HL-60 (cell line): Measurements from ENCODE around the gene ESPL1.

ENCODE experiments used
- DNase-seq, 2 experiments: peaks; one replicate each; pipeline ENCODE4 v3.0.0-alpha.2; 2010 to 2020; ENCODE audit warnings: low read depth in 1 of 2, low spot score in 1 of 2
- H3K27ac ChIP-seq: fragments of 250-450 bp; sonication (Bioruptor Pico); replicated peaks from 2 replicates; pipeline ENCODE4 v1.5.1; 2020; ENCODE audit warnings: mild to moderate bottlenecking, moderate library complexity
- H3K27me3 ChIP-seq: fragments of 250-450 bp; sonication (Bioruptor Pico); 2 replicates; pipeline ENCODE4 v1.5.1; 2021; ENCODE audit warnings: mild to moderate bottlenecking, moderate library complexity; ENCODE audit not compliant: insufficient read depth, poor library complexity, severe bottlenecking
- H3K4me3 ChIP-seq: replicated peaks from 2 replicates; pipeline ENCODE4 v1.5.1; 2011; ENCODE audit warnings: mild to moderate bottlenecking, control low read depth, low read length; ENCODE audit not compliant: insufficient read depth
- GABPA ChIP-seq: IDR thresholded peaks from 2 replicates; pipeline ENCODE4 v1.6.1; 2012; ENCODE audit warnings: low read depth
- POLR2AphosphoS5 ChIP-seq: IDR thresholded peaks from 2 replicates; pipeline ENCODE4 v1.6.1; 2012; ENCODE audit warnings: low read depth
- REST ChIP-seq: IDR thresholded peaks from 2 replicates; pipeline ENCODE4 v1.6.1; 2012; ENCODE audit warnings: low read depth; ENCODE audit not compliant: insufficient replicate concordance
- SPI1 ChIP-seq: IDR thresholded peaks from 2 replicates; pipeline ENCODE4 v1.6.1; 2012; ENCODE audit warnings: low read depth, mild to moderate bottlenecking, borderline replicate concordance
- TF ChIP-seq, protein P1 (sequence below): IDR thresholded peaks from one replicate; pipeline ENCODE4 v1.5.1; 2011; ENCODE audit warnings: low read length, control low read depth, inconsistent platforms; ENCODE audit not compliant: insufficient read depth

The ESPL1 gene

GRCh38 chr12:53251477-53252348, 16.4 kb upstream of the ESPL1 start:
- DNase-seq = peak; percentile 72 to 77
- Histone ChIP-seq H3K27ac (peak overlapping the region; percentile 83), H3K27me3 (no peaks in the 10 kb centered on the region), H3K4me3 (peak overlapping the region; percentile 94)
- peak; percentile 64 for TF ChIP-seq POLR2AphosphoS5
- no peak for TF ChIP-seq GABPA
- TF ChIP-seq, protein P1, sequence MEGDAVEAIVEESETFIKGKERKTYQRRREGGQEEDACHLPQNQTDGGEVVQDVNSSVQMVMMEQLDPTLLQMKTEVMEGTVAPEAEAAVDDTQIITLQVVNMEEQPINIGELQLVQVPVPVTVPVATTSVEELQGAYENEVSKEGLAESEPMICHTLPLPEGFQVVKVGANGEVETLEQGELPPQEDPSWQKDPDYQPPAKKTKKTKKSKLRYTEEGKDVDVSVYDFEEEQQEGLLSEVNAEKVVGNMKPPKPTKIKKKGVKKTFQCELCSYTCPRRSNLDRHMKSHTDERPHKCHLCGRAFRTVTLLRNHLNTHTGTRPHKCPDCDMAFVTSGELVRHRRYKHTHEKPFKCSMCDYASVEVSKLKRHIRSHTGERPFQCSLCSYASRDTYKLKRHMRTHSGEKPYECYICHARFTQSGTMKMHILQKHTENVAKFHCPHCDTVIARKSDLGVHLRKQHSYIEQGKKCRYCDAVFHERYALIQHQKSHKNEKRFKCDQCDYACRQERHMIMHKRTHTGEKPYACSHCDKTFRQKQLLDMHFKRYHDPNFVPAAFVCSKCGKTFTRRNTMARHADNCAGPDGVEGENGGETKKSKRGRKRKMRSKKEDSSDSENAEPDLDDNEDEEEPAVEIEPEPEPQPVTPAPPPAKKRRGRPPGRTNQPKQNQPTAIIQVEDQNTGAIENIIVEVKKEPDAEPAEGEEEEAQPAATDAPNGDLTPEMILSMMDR = peak; percentile 15

- Histone ChIP-seq H3K27me3 (no peaks in the 10 kb centered on the region), H3K27ac (peak overlapping the region; percentile 83), H3K4me3 (peak overlapping the region; percentile 94)
- no peak for DNase-seq
- TF ChIP-seq GABPA = no peak
- no peak for TF ChIP-seq REST
- TF ChIP-seq SPI1 = no peak
- TF ChIP-seq, protein P1 = no peak
- no peak for TF ChIP-seq POLR2AphosphoS5
These were observed 15.7 kb upstream of the ESPL1 start for GRCh38 chr12:53252349-53252916.

DNA sequence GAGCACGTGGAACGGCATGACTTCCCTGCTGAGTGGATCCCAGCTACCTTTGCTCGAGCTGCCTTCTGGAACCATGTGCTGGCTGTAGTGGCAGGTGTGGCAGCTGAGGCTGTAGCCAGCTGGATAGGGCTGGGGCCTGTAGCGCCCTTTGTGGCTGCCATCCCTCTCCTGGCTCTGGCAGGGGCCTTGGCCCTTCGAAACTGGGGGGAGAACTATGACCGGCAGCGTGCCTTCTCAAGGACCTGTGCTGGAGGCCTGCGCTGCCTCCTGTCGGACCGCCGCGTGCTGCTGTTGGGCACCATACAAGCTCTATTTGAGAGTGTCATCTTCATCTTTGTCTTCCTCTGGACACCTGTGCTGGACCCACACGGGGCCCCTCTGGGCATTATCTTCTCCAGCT, 14.8 kb upstream of the ESPL1 start:
- Histone ChIP-seq H3K27me3 (no peaks in the 10 kb centered on the region), H3K4me3 (peak overlapping the region; percentile 94; the same call in 1 of the 2 replicates), H3K27ac (no peak overlapping the region)
- DNase-seq = no peak
- TF ChIP-seq REST (no peak), POLR2AphosphoS5 (no peak), SPI1 (no peak), GABPA (no peak)
- TF ChIP-seq, protein P1 = no peak
